HG02759 (cell line): ENCODE measurements around the gene NR2F2.

Experiments
- ATAC-seq: cut with Tn5 transposase; IDR thresholded peaks from one replicate; pipeline ENCODE4 v1.9.1; 2021; ENCODE audit warnings: mild to moderate bottlenecking, moderate library complexity; ENCODE audit not compliant: unreplicated experiment

The NR2F2 gene

GRCh38 chr15:96330450-96331143 is at the start of gene NR2F2:
Gene NR2F2 (plus strand): TSS chr15:96330700. CDS start chr15:96332106, 1,406 bp downstream.
- peak; percentile 79 for ATAC-seq

- ATAC-seq, result no peak
These were observed 45.2 kb upstream of the NR2F2 start for GRCh38 chr15:96285305-96285704.

GRCh38 chr15:96285729-96286254 is 44.7 kb upstream of the NR2F2 start:
- no peak for ATAC-seq

- ATAC-seq, result no peak
These were observed 39.8 kb upstream of the NR2F2 start for GRCh38 chr15:96290679-96291078.

GRCh38 chr15:96292635-96293034 is 37.9 kb upstream of the NR2F2 start:
- no peak for ATAC-seq

GRCh38 chr15:96293441-96293840 is 37.1 kb upstream of the NR2F2 start:
- no peak for ATAC-seq

GRCh38 chr15:96294766-96295165 is 35.7 kb upstream of the NR2F2 start:
- ATAC-seq, result no peak

- ATAC-seq, result no peak
These were observed 34.2 kb upstream of the NR2F2 start for GRCh38 chr15:96296264-96296663.

GRCh38 chr15:96297783-96298182 is 32.7 kb upstream of the NR2F2 start:
- ATAC-seq, result no peak

- no peak for ATAC-seq
These were observed 32.3 kb upstream of the NR2F2 start for GRCh38 chr15:96298217-96298616.

GRCh38 chr15:96300836-96301235 is 29.7 kb upstream of the NR2F2 start:
- ATAC-seq, result no peak

GRCh38 chr15:96303503-96304056 is 26.9 kb upstream of the NR2F2 start:
- no peak for ATAC-seq

GRCh38 chr15:96304839-96305238 is 25.7 kb upstream of the NR2F2 start:
- ATAC-seq, result no peak

- ATAC-seq, result no peak
These were observed 24.2 kb upstream of the NR2F2 start for GRCh38 chr15:96306321-96306720.

- no peak for ATAC-seq
These were observed 22.6 kb upstream of the NR2F2 start for GRCh38 chr15:96307856-96308394.

- ATAC-seq, result no peak
These were observed 21.3 kb upstream of the NR2F2 start for GRCh38 chr15:96309143-96309660.

- no peak for ATAC-seq
These were observed 19.1 kb upstream of the NR2F2 start for GRCh38 chr15:96311256-96311955.

- ATAC-seq, result no peak
These were observed 18.6 kb upstream of the NR2F2 start for GRCh38 chr15:96311956-96312294.

- no peak for ATAC-seq
These were observed 17.7 kb upstream of the NR2F2 start for GRCh38 chr15:96312641-96313335.

GRCh38 chr15:96314518-96314917 is 16.0 kb upstream of the NR2F2 start:
- no peak for ATAC-seq

GRCh38 chr15:96314963-96315362 is 15.5 kb upstream of the NR2F2 start:
- ATAC-seq, result no peak
